Measurements from ENCODE around the gene DNAJC22. TPM values are rescaled to one million over a fixed set of nuclear protein-coding genes. Genes with fewer than 3 reads are reported as not detected.

DNAJC22 gene
- total and polyA plus RNA-seq, 2 of the 13 experiments (the other 11 are each of a cell fraction or from before 2014, with no cell fraction given) = 25.2 to 31.7 TPM

GRCh38 chr12:49366652-49367380 is 20.1 kb downstream of the DNAJC22 start (continued):
- 0 out of 2 replicates have a peak, but pooled peaks have one; percentile 5 for TF ChIP-seq ZBED4 (CRISPR knock-in tag; IDR thresholded peaks at IDR 0.05; ENCODE audit: borderline replicate concordance)
- TF ChIP-seq ZNF549 (CRISPR knock-in tag; IDR thresholded peaks at IDR 0.05) = no peak
- peak; percentile 16; the same call in 1 of the 2 replicates for TF ChIP-seq GATAD1 (CRISPR knock-in tag; IDR thresholded peaks at IDR 0.05)
- peak; percentile 19; the same call in 1 of the 2 replicates for TF ChIP-seq FOXJ3 (CRISPR knock-in tag; IDR thresholded peaks at IDR 0.05; ENCODE audit: borderline replicate concordance)
- TF ChIP-seq MTERF4 (CRISPR knock-in tag; IDR thresholded peaks at IDR 0.05) = peak; percentile 62; the same call in 1 of the 2 replicates
- TF ChIP-seq MAFK (conservative IDR thresholded peaks at IDR 0.05 in 1 of 2, IDR thresholded peaks at IDR 0.05 in 1 of 2; ENCODE audit: low read length in 2 of 2) = no peak
- TF ChIP-seq POLR2G (IDR thresholded peaks at IDR 0.05; ENCODE audit: low read depth, low read length) = peak; percentile 93
- TF ChIP-seq HMG20A (CRISPR knock-in tag; IDR thresholded peaks at IDR 0.05; ENCODE audit: borderline replicate concordance) = no peak
- no peak for TF ChIP-seq JUN (CRISPR knock-in tag; IDR thresholded peaks at IDR 0.05)
- TF ChIP-seq ZKSCAN8 (CRISPR knock-in tag; IDR thresholded peaks at IDR 0.05; ENCODE audit: borderline replicate concordance) = peak; percentile 27; the same call in 1 of the 2 replicates
- peak; percentile 31; the same call in 1 of the 2 replicates for TF ChIP-seq ZSCAN20 (CRISPR knock-in tag; IDR thresholded peaks at IDR 0.05; ENCODE audit: borderline replicate concordance)
- no peak for TF ChIP-seq EZH2 (conservative IDR thresholded peaks at IDR 0.05; ENCODE audit: low read depth, low read length)
- TF ChIP-seq ARID4A (CRISPR knock-in tag; IDR thresholded peaks at IDR 0.05; ENCODE audit: borderline replicate concordance) = peak; percentile 72; the same call in 1 of the 2 replicates
- TF ChIP-seq IRF9 (CRISPR knock-in tag; IDR thresholded peaks at IDR 0.05; ENCODE audit: borderline replicate concordance) = no peak
- no peak for TF ChIP-seq MIER3 (CRISPR knock-in tag; IDR thresholded peaks at IDR 0.05; ENCODE audit: borderline replicate concordance)
- TF ChIP-seq ZNF333 (CRISPR knock-in tag; IDR thresholded peaks at IDR 0.05; ENCODE audit: borderline replicate concordance) = no peak
